ENCODE results near the gene HJV. TPM values are rescaled to one million over a fixed set of nuclear protein-coding genes. Genes with fewer than 3 reads are reported as not detected.

HJV gene
- polyA plus RNA-seq, 1 donor from 2014 or later = not detected

DNA sequence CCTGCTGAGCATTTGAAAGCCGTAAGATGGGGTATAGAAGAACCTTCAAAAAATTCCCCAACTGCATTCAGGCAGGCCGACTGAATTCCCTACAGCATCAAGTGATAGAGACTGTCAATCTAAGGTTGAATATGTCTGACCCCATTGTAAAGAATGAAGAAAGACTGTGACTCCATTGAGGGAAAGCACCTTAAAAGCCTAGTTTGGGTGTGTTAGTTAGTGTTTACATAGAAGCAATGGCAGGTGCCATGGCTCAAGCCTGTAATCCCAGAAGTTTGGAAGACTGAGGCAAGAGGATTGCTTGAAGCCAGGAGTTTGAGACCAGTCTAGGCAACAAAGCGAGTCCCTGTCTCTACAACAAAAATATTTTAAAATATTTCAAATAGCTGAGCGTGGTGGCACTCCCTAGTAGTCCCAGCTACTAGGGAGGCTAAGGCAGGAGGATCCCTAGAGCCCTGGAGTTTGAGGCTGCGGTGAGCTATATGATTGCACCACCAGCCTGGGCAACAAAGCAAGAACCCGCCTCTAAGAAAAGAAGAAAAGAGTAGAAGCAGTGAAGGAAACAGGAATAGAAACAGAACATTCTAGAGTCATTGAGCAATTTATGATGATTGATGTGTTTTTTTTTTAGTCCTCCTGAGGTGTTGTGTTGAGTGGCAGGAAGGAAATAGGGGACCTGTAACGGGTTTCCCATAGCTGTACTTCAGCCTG lies 41.6 kb downstream of the HJV start:
- Mint-ChIP-seq H3K27ac (no peak overlapping the region), H3K36me3 (no peaks in the 10 kb centered on the region), H3K4me3 (no peak overlapping the region), H3K4me1 (peaks cover 20 to 31% (median 21%) of the 10 kb centered on the region in 3 donors), H3K9me3 (no peaks in the 10 kb centered on the region), H3K27me3 (no peaks in the 10 kb centered on the region)

DNA sequence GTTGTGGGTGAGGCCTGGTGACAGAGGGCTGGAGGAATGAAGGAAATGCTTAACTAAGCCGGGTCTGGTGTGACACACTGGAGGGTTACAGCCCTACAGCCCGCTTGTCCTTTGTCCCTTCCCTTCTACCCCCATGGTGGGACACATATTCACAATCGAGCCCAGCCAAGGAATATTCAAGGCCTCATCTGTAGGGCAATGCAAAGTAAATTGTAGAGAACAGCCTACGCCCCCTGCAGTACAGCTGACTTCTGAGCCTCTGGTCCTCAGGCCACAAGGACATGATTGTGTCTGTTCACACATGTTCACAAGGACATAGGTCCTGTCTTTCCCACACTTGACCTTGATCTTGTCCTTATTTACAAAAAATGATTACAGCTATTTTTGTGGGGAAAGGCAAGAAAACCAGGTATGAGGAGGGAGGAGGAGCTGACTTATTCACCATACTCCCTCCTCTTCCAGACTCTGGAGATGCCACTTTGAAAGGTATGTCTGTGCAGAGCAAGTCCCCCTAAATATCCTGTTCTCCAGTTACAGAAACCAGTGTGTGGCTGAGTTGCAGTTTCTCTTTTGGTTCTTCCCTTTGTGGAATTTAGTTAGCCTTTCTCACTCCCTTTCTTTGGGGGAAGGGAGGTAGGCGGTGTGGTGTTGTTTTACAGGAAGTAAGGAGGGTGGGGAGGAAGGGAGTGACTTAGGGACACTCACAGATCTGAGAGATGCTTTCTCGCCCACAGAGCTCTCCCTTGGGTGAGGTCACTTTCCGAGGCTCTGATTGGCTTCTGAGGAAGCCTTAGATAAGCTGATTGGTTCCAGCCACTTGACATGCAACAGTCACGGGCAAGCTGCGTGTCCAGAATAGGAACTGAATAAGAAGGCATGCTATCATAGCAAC lies 42.4 kb downstream of the HJV start:
- Mint-ChIP-seq H3K27ac (no peak overlapping the region), H3K36me3 (no peaks in the 10 kb centered on the region), H3K4me1 (peaks cover 13 to 25% (median 15%) of the 10 kb centered on the region in 3 donors), H3K27me3 (no peaks in the 10 kb centered on the region), H3K9me3 (no peaks in the 10 kb centered on the region), H3K4me3 (no peak overlapping the region)

DNA sequence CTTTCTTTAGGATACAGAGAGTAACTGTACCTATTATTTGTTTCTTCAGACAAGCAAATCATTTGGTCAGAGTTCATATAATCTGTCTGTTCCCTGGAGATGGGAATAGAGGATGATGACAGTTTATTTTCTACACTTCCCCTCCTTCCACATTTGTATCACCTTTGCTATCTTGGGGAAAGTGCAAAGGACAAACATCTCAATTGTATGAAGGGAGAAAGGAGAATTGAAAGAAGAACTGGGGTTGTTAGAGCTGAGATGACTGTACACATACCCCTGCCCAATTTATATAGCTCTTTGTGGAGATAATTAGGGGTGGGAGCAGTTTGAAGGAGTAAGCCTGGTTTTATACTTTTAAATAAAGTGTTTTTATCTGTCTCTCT lies 43.1 kb downstream of the HJV start:
- H3K27ac Mint-ChIP-seq = no peak overlapping the region
- no peaks in the 10 kb centered on the region for H3K9me3 Mint-ChIP-seq
- no peaks in the 10 kb centered on the region for H3K27me3 Mint-ChIP-seq
- no peaks in the 10 kb centered on the region for H3K36me3 Mint-ChIP-seq
- H3K4me1 Mint-ChIP-seq = peaks cover 7 to 20% (median 10%) of the 10 kb centered on the region in 3 donors
- no peak overlapping the region for H3K4me3 Mint-ChIP-seq

DNA sequence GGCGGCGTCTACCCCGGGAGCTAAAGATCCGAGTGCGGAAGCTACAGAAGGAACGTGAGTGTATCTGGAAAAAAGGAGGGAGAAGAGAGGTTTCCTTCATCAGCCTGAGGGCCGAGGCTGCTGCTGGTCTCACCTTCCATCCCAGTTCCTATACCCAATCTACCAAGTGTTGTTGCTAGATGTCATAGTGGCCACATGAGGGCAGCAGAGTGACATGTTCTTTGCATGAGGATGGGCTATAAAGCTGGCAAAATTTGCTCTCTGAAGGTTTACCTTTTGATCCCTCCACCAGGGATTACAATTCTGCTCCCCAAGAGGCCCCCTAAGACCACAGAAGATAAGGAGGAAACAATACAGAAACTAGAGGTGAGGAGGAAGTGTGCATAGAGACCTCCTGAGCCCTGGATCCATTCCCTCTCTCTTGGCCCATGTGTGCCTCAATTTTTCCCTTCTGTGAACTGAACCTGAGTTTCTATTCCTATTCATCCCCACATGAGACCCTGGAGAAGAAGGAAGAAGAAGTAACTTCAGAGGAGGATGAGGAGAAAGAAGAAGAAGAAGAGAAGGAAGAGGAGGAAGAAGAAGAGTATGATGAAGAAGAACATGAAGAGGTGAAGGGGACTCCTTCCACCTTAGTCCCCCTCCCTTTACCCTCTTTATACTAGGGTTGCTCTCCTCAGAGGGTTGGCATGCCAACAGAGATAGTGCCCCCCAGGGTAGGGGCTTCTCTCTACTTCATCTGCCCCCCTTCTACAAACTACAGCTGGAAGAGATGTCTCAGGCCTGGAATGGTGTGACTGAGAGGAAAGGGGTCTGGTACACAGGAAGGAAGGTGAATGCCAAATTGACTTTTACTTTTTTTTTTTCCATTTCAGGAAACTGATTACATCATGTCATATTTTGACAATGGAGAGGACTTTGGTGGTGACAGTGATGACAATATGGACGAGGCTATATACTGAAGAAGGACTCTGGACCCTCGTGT lies 43.8 kb downstream of the HJV start:
- H3K4me3 Mint-ChIP-seq = no peak overlapping the region
- H3K27ac Mint-ChIP-seq = no peak overlapping the region
- peaks cover 0 to 16% (median 6%) of the 10 kb centered on the region in 3 donors for H3K4me1 Mint-ChIP-seq
- H3K27me3 Mint-ChIP-seq = no peaks in the 10 kb centered on the region
- H3K9me3 Mint-ChIP-seq = no peaks in the 10 kb centered on the region
- H3K36me3 Mint-ChIP-seq = no peaks in the 10 kb centered on the region

DNA sequence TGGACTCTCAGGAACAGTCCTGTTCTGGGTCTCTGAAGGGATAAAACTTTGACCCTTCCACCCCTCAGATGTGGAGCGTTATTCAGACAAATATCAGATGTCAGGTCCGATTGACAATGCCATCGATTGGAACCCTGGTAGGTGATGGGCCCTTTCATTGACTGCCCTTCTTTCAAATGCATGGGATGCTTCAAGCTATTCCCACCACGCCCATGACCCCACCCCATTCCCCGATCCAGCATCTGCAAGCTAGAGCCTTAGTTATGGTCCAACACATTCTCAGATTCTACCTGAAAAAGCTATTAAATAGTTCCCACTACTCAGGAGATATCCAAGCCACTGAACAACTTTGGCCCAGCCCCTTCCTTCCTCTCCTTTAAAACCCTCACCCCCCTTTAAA lies 44.5 kb downstream of the HJV start:
- Mint-ChIP-seq H3K9me3 (no peaks in the 10 kb centered on the region), H3K4me3 (peak overlapping the region in 1 of 4 donors; percentile 34), H3K27ac (peak overlapping the region in 1 of 3 donors; percentile 37), H3K4me1 (peaks cover 0 to 10% (median 4%) of the 10 kb centered on the region in 3 donors), H3K27me3 (no peaks in the 10 kb centered on the region), H3K36me3 (no peaks in the 10 kb centered on the region)

DNA sequence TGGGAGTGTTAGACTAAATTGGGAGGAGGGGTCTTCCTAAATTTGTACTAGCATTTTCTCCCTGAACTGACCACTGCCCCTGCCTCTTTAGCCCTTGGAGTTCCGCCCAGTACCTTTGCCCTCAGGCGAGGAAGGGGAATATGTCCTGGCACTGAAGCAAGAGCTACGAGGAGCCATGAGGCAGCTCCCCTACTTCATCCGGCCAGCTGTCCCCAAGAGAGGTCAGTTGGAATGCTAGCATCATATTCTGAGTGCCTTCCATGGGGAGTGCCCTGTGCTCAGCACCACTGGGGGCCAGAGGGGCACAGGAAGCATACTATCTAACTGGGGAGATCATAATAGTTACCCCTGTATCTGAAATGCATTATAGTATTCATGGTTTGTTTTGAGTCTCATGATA lies 46.3 kb downstream of the HJV start:
- H3K4me3 Mint-ChIP-seq = peak overlapping the region in 1 of 4 donors; percentile 55
- H3K36me3 Mint-ChIP-seq = no peaks in the 10 kb centered on the region
- no peaks in the 10 kb centered on the region for H3K27me3 Mint-ChIP-seq
- no peaks in the 10 kb centered on the region for H3K9me3 Mint-ChIP-seq
- peaks cover 0 to 4% (median 3%) of the 10 kb centered on the region in 3 donors for H3K4me1 Mint-ChIP-seq
- H3K27ac Mint-ChIP-seq = no peak overlapping the region

DNA sequence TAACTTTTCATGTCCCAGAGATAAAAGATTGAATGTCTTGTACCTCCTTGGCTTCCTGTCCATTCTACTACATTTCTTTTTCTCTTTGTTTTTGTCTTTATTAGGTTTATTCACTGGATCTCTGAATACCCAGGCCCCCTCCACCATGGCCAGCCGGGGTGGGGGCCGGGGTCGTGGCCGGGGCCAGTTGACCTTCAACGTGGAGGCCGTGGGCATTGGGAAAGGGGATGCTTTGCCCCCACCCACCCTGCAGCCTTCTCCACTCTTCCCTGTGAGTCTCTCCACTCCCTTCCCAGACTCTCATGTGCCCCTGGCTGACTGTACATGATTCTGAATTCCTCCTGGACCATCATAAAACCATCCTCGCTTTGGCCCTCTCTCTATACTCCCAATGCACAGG lies 46.8 kb downstream of the HJV start:
- Mint-ChIP-seq H3K4me1 (peaks cover 0 to 6% (median 3%) of the 10 kb centered on the region in 3 donors), H3K27ac (no peak overlapping the region), H3K9me3 (no peaks in the 10 kb centered on the region), H3K27me3 (no peaks in the 10 kb centered on the region), H3K4me3 (no peak overlapping the region), H3K36me3 (no peaks in the 10 kb centered on the region)

DNA sequence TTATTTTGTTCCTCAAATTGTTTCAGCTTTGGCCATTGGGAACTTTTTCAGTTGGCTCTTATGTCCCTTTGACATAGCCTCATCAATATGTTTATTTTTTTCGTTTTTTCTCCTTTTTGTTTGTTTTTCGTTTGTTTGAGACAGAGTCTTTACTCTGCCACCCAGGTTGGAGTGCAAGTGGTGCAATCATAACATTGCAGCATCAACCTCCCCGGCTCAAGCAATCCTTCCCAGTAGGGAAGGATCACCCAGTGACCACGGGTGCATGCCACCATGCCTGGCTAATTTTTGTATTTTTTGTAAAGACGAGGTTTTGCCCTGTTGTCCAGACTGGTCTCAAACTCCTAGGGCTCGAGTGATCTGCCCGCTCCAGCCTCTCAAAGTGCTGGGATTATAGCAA lies 49.0 kb downstream of the HJV start:
- H3K27me3 Mint-ChIP-seq = no peaks in the 10 kb centered on the region
- H3K4me1 Mint-ChIP-seq = peaks cover 5 to 8% (median 5%) of the 10 kb centered on the region in 3 donors
- no peak overlapping the region for H3K4me3 Mint-ChIP-seq
- H3K36me3 Mint-ChIP-seq = no peaks in the 10 kb centered on the region
- H3K27ac Mint-ChIP-seq = no peak overlapping the region
- H3K9me3 Mint-ChIP-seq = peaks cover 0 to under 1% (median 0%) of the 10 kb centered on the region in 3 donors

Other genes starting within 250 kb of the HJV start
- gene RNF115, start 197.6 kb downstream of the HJV start, polyA plus RNA-seq = 6.7 TPM
- 54.0 TPM for gene POLR3C, start 197.5 kb downstream of the HJV start, polyA plus RNA-seq
- 4.2 TPM for gene NUDT17, start 176.1 kb downstream of the HJV start, polyA plus RNA-seq
- 16.9 TPM for gene PIAS3, start 162.7 kb downstream of the HJV start, polyA plus RNA-seq
- not detected for gene ANKRD35, start 135.9 kb downstream of the HJV start, polyA plus RNA-seq
- gene ITGA10, start 111.7 kb downstream of the HJV start, polyA plus RNA-seq = not detected
- gene PEX11B, start 103.0 kb downstream of the HJV start, polyA plus RNA-seq = 42.3 TPM
- 183 TPM for gene RBM8A, start 94.3 kb downstream of the HJV start, polyA plus RNA-seq
- gene LIX1L, start 63.7 kb downstream of the HJV start, polyA plus RNA-seq = 12.8 TPM
- 0.64 TPM for gene ANKRD34A, start 57.2 kb downstream of the HJV start, polyA plus RNA-seq
- gene POLR3GL, start 57.0 kb downstream of the HJV start, polyA plus RNA-seq = 64.0 TPM
- gene TXNIP, start 25.2 kb downstream of the HJV start, polyA plus RNA-seq = 3,579 TPM
- 0.64 TPM for gene NBPF10, start 123.1 kb upstream of the HJV start, polyA plus RNA-seq
- gene NOTCH2NLA, start 207.3 kb upstream of the HJV start, polyA plus RNA-seq = 51.3 TPM